Stimulated activated CD8-positive, alpha-beta memory T cell treated with anti-CD3 and anti-CD28 coated beads, Interleukin-12 subunit alpha, Interleukin-12 subunit beta, amount 100 ng/mL, for 24 hours (primary cell): ENCODE results near the gene PMIS2.
A peak's percentile ranks its signal among the peaks of the same experiment; 100 is the strongest.

Experiments used
- DNase-seq: peaks from one replicate; pipeline ENCODE4 v3.0.0-alpha.2; 2020; ENCODE audit errors: extremely low read depth

Gene PMIS2

GRCh38 chr19:35585848-35586247, at the start of gene PMIS2:
Gene PMIS2 (plus strand): TSS chr19:35586173. CDS start chr19:35586260, 87 bp downstream.
- DNase-seq = no peak

GRCh38 chr19:35539314-35539713, 46.7 kb upstream of the PMIS2 start:
- no peak for DNase-seq

- DNase-seq = no peak
Observed at GRCh38 chr19:35539850-35540249, 46.1 kb upstream of the PMIS2 start.

- no peak for DNase-seq
Observed at GRCh38 chr19:35540356-35540927, 45.5 kb upstream of the PMIS2 start.

GRCh38 chr19:35542209-35542608, 43.8 kb upstream of the PMIS2 start:
- no peak for DNase-seq

- no peak for DNase-seq
Observed at GRCh38 chr19:35543280-35544109, 42.5 kb upstream of the PMIS2 start.

GRCh38 chr19:35544110-35544802, 41.7 kb upstream of the PMIS2 start:
- no peak for DNase-seq

GRCh38 chr19:35545001-35545854, 40.7 kb upstream of the PMIS2 start, which contains the start of gene TMEM147:
Gene TMEM147 (plus strand): TSS chr19:35545626. CDS start chr19:35545740, 114 bp downstream.
- peak; percentile 72 for DNase-seq

- DNase-seq = peak; percentile 43
Observed at GRCh38 chr19:35545855-35546381, 40.1 kb upstream of the PMIS2 start.

- DNase-seq = no peak
Observed at GRCh38 chr19:35546532-35546931, 39.4 kb upstream of the PMIS2 start.

GRCh38 chr19:35549174-35549788, 36.7 kb upstream of the PMIS2 start:
- no peak for DNase-seq

- no peak for DNase-seq
Observed at GRCh38 chr19:35549879-35550523, 36.0 kb upstream of the PMIS2 start.

- DNase-seq = no peak
Observed at GRCh38 chr19:35551091-35551810, 34.7 kb upstream of the PMIS2 start.

- no peak for DNase-seq
Observed at GRCh38 chr19:35552534-35553384, 33.2 kb upstream of the PMIS2 start.

- no peak for DNase-seq
Observed at GRCh38 chr19:35553385-35554000, 32.5 kb upstream of the PMIS2 start.

- DNase-seq = no peak
Observed at GRCh38 chr19:35554076-35554475, 31.9 kb upstream of the PMIS2 start.

GRCh38 chr19:35555301-35556005, 30.5 kb upstream of the PMIS2 start:
- DNase-seq = no peak
